Measurements from ENCODE around the gene TCEAL3.

DNA sequence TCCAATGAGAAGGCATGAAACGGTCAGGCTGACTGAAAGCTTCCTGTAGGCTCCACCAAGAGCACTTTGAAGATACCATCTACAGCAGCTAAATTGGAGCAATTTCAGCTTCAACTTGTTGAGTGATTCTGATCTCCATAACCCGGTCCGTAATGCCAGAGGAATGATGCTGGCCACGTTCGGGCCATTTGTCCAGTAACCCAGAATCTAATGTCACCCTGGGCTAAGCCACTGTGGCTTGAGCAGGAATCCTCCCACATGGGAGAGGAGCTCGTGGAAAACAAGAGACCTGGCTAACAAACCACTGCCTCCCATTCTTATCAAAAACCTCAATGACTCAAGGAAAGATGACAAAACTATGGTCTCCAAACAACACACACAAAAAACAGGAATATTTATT, 36.6 kb upstream of the TCEAL3 start:
- TF ChIP-seq, protein P1, sequence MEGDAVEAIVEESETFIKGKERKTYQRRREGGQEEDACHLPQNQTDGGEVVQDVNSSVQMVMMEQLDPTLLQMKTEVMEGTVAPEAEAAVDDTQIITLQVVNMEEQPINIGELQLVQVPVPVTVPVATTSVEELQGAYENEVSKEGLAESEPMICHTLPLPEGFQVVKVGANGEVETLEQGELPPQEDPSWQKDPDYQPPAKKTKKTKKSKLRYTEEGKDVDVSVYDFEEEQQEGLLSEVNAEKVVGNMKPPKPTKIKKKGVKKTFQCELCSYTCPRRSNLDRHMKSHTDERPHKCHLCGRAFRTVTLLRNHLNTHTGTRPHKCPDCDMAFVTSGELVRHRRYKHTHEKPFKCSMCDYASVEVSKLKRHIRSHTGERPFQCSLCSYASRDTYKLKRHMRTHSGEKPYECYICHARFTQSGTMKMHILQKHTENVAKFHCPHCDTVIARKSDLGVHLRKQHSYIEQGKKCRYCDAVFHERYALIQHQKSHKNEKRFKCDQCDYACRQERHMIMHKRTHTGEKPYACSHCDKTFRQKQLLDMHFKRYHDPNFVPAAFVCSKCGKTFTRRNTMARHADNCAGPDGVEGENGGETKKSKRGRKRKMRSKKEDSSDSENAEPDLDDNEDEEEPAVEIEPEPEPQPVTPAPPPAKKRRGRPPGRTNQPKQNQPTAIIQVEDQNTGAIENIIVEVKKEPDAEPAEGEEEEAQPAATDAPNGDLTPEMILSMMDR (IDR thresholded peaks at IDR 0.05) = no peak
- no peak for TF ChIP-seq POLR2A (IDR thresholded peaks at IDR 0.05)
- TF ChIP-seq POLR2AphosphoS5 (IDR thresholded peaks at IDR 0.05) = no peak

Measured in prostate gland (tissue), 2 donors.